ENCODE results near the gene CD300LG.
"Not testable (repeated sequence)": the region's sequence is repeated elsewhere in the genome, so short reads cannot be mapped to it uniquely, and the experiment has no call there.

The CD300LG gene, protein sequence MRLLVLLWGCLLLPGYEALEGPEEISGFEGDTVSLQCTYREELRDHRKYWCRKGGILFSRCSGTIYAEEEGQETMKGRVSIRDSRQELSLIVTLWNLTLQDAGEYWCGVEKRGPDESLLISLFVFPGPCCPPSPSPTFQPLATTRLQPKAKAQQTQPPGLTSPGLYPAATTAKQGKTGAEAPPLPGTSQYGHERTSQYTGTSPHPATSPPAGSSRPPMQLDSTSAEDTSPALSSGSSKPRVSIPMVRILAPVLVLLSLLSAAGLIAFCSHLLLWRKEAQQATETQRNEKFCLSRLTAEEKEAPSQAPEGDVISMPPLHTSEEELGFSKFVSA

GRCh38 chr17:43846963-43847371 lies at the start of gene CD300LG:
TSS of gene CD300LG (plus strand) at chr17:43847176. CDS start at chr17:43847217, 41 bp downstream.
- no peak for DNase-seq

DNA sequence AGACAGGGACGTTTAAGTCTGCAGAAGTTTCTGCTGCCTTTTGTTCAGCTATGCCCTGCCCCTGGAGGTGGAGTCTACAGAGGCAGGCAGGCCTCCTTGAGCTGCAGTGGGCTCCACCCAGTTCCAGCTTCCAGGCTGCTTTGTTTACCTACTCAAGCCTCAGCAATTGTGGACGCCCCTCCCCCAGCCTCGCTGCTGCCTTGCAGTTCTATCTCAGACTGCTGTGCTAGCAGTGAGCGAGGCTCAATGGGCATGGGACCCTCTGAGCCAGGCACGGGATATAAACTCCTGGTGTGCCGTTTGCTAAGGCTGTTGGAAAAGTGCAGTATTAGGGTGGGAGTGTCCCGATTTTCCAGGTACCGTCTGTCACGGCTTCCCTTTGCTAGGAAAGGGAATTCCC lies 49.0 kb upstream of the CD300LG start:
- not testable (repeated sequence) for DNase-seq

- no peak for DNase-seq
These were observed 47.9 kb upstream of the CD300LG start for GRCh38 chr17:43799047-43799446.

- peak in 1 of 2 donors; percentile 45 for DNase-seq
These were observed 46.2 kb upstream of the CD300LG start for GRCh38 chr17:43800736-43801135.

- DNase-seq: no peak
These were observed 45.1 kb upstream of the CD300LG start for GRCh38 chr17:43801844-43802243.

DNA sequence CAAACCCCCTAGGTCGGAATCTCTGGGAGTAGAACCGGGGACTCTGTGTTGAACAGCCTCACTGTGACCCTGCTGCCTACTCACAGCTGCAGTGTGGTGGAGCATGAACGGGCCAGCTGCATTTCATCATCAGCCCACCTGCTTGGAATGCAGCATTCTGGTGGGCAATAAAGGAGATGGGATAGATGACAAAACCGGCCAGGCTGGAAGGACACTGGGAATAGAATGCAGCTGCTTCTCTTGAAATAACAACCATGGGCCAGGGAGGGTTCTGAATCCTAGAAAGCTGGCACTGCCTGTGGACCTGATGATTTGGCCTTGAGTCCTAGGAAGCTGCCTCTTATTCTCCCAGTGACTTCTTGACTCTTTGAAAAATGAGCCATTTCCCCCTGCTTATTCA lies 43.2 kb upstream of the CD300LG start:
- DNase-seq: no peak

- no peak for DNase-seq
These were observed 41.9 kb upstream of the CD300LG start for GRCh38 chr17:43805117-43805516.

DNA sequence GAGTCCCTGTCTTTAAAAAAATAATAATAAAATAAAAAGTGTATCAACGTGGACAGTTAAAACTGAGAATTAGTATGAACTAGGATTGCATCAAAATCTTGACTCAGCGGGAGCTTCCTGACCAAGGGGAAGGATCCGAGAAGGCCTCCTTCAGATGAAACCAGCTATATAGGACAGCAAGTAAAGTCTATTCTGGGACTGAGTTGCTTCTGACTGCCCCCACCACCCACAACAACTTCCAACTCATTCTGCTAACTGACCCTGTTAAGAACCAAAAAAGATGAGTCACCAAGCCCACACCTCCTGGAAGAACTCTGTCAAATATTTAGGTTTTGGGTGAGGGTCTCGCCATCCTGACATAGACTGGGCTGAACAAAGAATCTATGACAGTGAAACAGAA lies 38.9 kb upstream of the CD300LG start:
- DNase-seq: no peak

DNA sequence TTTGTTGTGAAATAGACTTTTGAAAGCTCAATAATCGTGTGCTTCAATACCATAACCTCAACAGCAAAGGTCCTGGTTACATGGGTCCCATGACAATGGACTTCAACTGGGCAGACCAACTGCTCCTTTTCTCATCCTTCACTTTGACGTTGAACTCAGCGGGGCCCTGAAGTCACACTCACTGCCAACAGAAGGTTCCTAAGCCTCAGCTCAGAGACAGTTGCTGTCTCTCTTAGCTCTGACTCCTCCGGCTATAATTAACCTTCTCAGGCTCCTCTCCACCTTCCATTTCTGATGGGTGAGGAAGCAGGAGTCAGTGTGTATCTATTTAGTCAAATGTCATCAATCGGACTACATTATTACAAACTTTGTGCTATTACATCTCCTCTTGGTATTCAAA lies 37.9 kb upstream of the CD300LG start:
- no peak for DNase-seq

DNA sequence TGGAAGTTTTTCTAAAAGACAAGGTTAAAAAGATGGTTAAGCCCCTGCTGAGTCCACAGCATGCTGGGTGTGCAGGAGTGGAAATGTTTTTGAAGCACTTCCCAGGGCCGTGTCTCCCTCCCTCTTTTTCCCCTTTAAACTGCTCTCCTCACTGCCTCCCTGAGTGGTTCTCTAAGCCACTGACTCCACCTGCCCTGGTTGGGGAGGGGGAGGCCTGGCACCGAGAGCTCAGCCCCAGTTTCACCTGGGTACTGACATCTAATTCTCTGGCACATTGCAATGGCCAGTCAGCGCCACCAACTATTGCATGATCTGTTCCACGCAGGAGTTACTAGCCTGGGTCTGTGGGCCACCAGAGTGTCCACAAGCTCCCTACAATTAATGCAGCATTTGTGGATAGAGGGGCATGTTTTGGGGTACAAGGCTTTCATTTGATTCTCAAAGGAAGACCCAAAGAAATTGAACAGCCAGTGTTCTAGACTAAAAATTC lies 36.7 kb upstream of the CD300LG start:
- DNase-seq: no peak

- no peak for DNase-seq
These were observed 36.2 kb upstream of the CD300LG start for GRCh38 chr17:43810823-43811222.

- no peak for DNase-seq
These were observed 34.3 kb upstream of the CD300LG start for GRCh38 chr17:43812396-43813265.

DNA sequence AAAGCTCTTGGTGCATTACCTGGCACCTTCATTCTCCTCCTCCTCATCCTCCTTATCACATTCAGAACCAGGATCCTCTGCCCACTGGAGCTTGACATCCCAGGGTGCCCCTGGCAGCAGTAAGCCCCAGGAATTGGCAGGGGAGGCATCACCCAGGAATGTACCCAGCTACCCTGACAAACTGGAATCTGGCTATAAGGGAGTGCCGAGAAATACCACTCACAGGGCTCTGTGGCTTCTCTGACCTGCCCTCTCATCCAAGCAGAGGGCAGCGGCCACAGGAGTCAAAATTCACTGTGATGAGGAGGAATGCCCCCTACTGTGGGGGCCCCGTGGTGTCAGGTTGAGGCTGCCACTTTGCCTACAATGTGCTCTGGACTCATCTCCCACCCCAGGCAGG lies 33.6 kb upstream of the CD300LG start:
- no peak for DNase-seq

DNA sequence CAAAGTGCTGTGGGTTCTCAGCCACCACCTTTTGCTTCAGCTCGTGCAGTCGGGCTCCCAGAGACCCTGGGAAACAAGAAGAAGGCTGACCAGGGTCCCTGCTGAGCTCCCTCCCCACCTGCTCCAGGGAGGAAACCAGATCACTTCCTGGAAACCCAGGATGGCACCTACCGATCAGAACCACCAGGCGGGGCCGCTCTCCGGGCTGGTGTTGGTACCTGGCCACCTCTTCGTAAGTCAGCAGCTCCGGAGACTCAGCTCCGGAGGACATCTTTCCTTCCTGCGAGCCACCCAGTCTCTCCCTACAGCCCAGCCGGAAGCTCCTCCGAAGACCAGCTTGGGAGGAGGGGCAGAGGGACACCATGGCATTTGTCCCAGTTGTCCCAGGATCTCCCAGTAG lies 33.0 kb upstream of the CD300LG start:
- no peak for DNase-seq

DNA sequence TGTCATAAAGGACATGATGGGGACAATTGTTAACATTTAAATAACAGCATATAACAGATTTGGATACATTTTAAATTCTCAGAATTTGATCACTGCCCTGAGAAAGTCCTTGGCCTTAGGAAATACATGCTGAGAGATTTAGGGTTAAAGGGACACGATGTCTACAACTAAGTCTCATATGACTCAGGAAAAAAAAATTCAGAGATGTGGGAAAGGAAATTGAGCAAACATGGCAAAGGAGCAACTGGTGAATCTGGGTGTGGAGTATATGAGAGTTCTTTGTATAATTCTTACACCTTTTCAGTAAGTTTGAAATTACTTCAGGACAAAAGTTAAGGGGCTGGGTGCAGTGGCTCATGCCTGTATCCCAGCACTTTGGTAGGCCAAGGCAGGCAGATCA lies 32.3 kb upstream of the CD300LG start:
- DNase-seq: no peak

DNA sequence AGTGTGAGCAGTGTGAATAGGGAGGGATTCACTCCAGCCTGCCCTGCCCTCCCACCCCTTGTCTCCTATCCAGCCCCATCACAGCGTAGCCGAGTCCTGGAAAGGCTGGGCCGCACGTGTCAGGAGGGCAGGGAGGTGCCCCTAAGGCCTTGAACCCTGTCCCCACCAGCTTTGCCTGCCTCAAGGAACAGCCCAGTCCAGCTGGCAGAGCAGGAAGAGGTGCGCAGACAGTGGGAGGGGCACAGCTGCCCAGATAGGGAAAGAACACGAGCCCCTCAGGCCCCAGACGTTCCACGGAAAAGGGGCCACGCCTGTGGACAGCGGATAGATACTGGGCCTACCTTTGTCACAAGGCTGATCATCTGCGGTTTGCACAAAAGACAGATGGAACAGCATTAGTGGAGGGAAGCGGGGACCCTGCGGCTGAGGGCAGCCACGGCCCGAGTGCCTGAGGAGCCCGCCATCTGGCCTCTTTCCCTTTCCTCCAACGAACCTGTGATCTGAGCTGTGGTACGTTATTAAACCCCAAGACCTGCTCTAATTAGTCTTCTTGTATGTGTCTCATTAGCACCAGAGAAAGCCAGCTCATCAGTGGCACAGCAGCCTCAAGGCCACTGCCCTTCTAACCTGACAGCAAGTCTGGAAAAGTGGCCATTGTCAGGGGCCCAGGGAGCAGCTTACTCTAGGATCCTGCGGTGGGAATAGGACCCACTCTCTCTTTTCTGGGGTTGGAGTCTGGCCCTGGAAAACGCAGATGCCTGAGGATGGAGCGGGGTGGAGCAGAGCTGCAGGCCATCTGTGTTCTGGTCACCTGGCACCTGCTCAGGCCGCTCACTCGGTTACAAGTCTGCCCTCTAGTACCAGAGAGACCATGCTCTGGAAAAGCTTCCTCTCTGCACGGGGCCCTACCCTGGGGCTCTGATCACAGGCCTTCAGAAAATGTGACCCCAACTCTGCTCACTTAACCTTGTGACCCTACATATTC lies 30.3 kb upstream of the CD300LG start:
- no peak for DNase-seq

- no peak for DNase-seq
These were observed 29.1 kb upstream of the CD300LG start for GRCh38 chr17:43817826-43818225.

GRCh38 chr17:43818966-43819365 lies 28.0 kb upstream of the CD300LG start:
- no peak for DNase-seq

DNA sequence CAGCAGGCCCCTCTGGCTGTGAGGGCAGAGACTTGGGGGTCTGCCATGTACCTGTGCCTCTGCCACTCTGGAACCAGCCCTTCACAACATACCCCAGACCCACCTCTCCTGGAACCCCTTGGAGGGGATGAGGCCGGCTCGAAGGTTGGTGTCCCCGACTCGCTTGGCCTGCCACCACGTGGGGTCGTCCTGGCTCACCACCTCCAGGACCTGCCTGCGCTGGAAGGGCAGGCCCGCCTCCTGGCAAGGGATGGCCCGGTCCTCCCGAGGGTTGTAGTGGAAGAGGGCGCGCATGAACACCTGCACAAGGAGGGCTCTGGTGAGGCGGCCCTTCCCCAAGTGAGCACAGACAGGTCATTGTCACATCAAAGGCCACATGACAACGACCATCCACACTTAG lies 26.2 kb upstream of the CD300LG start:
- DNase-seq: no peak

- no peak for DNase-seq
These were observed 24.3 kb upstream of the CD300LG start for GRCh38 chr17:43822570-43823190.

- DNase-seq: no peak
These were observed 23.5 kb upstream of the CD300LG start for GRCh38 chr17:43823350-43824084.
